Measurements from ENCODE around the gene TYW3.

Gene TYW3

DNA sequence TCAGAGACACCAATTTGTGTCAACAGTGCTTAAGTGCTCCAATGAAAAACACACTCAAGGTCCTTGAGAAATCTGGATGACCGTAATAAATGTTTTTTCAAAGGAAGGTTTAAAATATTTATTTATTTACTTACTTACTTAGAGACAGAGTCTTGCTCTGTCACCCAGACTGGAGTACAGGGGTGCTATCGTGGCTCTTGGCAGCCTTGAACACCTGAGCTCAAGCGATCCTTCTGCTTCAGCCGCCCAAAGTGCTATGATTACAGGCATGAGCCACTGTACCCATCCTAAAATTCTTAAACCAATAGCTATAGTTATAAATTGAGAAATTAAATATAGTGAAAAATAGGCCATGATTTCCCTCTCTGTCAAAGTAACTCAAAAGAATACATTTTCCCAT, 42.0 kb upstream of the TYW3 start:
- H3K4me3 ChIP-seq (ENCODE audit: low read depth, low read length) = no peak overlapping the region
- TF ChIP-seq, protein P1, sequence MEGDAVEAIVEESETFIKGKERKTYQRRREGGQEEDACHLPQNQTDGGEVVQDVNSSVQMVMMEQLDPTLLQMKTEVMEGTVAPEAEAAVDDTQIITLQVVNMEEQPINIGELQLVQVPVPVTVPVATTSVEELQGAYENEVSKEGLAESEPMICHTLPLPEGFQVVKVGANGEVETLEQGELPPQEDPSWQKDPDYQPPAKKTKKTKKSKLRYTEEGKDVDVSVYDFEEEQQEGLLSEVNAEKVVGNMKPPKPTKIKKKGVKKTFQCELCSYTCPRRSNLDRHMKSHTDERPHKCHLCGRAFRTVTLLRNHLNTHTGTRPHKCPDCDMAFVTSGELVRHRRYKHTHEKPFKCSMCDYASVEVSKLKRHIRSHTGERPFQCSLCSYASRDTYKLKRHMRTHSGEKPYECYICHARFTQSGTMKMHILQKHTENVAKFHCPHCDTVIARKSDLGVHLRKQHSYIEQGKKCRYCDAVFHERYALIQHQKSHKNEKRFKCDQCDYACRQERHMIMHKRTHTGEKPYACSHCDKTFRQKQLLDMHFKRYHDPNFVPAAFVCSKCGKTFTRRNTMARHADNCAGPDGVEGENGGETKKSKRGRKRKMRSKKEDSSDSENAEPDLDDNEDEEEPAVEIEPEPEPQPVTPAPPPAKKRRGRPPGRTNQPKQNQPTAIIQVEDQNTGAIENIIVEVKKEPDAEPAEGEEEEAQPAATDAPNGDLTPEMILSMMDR (IDR thresholded peaks at IDR 0.05; ENCODE audit: insufficient read depth, low read depth, low read length, missing control alignments) = no peak
- DNase-seq (ENCODE audit: low read depth) = no peak

DNA sequence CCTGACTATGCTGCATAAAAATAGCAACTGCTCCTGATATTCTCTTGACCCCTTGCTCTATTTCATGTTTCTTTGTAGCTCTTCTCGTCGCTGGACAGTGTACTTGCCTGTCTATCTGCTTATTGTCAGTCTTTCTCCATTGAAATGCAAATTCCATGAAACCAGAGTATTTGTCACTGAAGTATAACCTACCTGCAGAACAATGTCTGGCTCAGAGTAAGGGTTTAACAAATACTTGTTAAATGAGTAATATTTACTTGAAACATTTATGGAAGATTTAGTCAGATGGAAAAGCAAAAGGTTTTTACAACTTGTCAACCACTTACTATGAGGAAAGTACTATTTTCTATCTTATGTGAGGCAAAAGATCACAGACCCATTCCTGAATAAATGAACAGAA, 39.5 kb upstream of the TYW3 start:
- no peak for DNase-seq (ENCODE audit: low read depth)
- TF ChIP-seq, protein P1 (IDR thresholded peaks at IDR 0.05; ENCODE audit: insufficient read depth, low read depth, low read length, missing control alignments) = no peak

DNA sequence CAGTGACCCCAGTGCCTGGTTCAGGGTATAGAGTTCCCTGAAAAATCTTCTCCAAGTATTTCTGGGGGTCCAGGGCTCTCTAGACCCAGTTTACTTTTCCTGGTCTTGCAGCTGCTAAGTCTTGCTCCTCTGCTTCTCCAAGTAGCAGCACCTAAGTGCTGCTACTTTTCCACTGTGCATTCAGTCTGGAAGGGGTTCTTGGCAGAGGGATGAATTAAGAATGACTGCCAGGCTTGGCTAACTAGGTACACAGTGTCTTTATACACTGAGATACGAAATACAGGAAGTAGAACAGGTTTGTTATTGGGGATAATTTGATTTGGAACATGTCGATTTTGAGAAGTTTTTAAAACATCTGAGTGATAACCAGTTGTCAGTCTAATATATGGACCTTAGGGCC, 35.1 kb upstream of the TYW3 start:
- DNase-seq (ENCODE audit: low read depth) = no peak
- TF ChIP-seq, protein P1 (IDR thresholded peaks at IDR 0.05; ENCODE audit: insufficient read depth, low read depth, low read length, missing control alignments) = no peak
- H3K4me3 ChIP-seq (ENCODE audit: low read depth, low read length) = no peak overlapping the region

More for the DNA sequence above, 39.5 kb upstream of the TYW3 start:
- no peak overlapping the region for H3K4me3 ChIP-seq (ENCODE audit: low read depth, low read length)

DNA sequence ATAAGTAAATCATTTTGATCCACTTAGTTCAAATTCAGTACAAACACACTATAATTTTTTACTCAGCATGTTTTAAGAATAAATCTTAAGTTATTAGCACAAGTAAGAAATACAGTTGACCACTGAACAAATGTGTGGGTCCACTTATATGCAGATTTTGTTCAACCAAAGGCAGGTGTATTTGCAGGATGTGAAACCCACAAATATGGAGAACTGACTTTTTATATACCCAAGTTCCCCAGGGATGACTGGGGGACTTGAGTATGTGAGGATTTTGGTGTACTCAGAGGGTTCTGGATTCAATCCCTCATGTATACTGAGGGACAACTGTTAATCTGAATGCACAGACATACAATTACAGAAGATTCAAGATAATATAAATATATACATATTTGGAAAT, 33.6 kb upstream of the TYW3 start:
- no peak for DNase-seq (ENCODE audit: low read depth)
- TF ChIP-seq, protein P1 (IDR thresholded peaks at IDR 0.05; ENCODE audit: insufficient read depth, low read depth, low read length, missing control alignments) = no peak
- no peak overlapping the region for H3K4me3 ChIP-seq (ENCODE audit: low read depth, low read length)

DNA sequence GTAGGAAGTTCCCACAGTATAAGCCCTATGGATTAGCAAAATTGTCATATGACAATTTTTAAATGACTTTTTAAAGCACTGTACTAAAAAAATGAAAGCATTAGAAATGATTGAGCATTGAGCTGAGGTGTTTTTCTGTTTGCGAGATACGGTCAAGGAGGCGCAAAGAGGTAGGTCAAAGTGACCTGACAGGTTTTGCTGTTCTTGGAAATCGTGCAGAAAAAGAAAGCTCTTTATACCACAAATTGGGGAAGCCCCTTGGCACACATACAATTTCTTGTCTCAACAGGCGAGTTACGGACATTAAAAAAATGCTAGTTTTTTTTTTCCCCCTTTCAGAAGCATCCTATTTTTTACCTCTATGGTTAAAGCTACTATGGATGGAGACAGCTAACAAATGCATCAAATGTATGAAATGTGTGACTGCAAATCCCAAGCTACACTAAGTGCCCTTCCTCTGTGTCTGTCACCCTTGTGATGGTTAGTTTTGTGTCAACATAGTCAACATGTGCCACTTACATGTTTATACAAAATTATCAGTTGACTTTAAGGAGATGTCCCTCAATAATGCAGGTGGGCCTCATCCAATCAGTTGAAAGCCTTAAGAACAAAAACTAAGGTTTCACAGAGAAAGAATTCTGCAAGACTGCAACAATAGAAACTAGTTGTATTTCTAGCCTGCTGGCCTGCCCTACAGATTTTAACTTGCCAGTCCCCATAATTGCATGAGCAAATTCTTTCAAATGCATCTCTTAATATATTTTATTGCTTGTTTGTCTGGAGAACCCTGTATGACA, 29.4 kb upstream of the TYW3 start:
- no peak for DNase-seq (ENCODE audit: low read depth)
- TF ChIP-seq, protein P1 (IDR thresholded peaks at IDR 0.05; ENCODE audit: insufficient read depth, low read depth, low read length, missing control alignments) = no peak
- H3K4me3 ChIP-seq (ENCODE audit: low read depth, low read length) = no peak overlapping the region

DNA sequence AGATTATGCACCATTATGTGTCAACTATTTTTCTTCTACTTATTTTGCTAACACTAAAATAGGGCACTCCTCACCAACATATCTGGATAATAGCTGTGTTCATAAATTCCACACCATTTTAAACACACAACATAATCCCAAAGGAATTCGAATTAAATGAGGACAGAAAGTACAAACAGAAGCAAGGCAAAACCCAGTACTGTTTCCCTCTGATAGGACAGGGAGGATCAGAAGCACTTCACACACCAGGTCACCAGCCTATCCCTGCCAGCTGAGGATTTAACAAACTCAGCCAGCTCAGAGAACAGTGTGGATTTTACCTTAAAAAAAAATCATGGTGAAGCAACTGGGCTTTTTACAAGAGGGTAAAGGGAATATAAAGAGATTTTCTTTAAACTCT, 20.1 kb upstream of the TYW3 start:
- TF ChIP-seq, protein P1 (IDR thresholded peaks at IDR 0.05; ENCODE audit: insufficient read depth, low read depth, low read length, missing control alignments) = no peak
- DNase-seq (ENCODE audit: low read depth) = no peak
- no peak overlapping the region for H3K4me3 ChIP-seq (ENCODE audit: low read depth, low read length)

DNA sequence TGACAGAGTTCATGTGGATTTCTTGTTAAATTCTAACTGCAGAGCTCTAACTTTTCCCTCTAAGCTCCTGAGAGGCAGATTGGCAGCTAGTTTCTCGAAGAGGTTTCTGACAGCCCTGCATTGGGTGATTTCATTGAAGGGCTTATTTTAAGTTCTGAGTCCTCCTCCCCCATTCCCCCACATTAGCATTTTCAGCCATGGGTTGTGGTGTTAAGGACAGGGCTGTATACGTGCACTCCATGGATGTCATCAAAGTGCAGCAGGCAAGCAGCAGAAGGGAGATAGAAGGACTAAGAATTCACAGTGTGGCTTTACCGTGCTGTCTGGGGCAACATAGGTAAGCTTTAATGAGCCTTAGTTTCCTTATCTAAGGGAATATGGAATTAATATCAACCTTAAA, 19.1 kb upstream of the TYW3 start:
- TF ChIP-seq, protein P1 (IDR thresholded peaks at IDR 0.05; ENCODE audit: insufficient read depth, low read depth, low read length, missing control alignments) = no peak
- no peak for DNase-seq (ENCODE audit: low read depth)
- no peak overlapping the region for H3K4me3 ChIP-seq (ENCODE audit: low read depth, low read length)

All from GM12865 (cell line).